ENCODE data around the gene RHCE. TPM values are rescaled to one million over a fixed set of nuclear protein-coding genes. Genes with fewer than 3 reads are reported as not detected.

Gene RHCE
- total RNA-seq, 2 experiments from 2014 or later, result 0.63 TPM; not detected in 1

DNA sequence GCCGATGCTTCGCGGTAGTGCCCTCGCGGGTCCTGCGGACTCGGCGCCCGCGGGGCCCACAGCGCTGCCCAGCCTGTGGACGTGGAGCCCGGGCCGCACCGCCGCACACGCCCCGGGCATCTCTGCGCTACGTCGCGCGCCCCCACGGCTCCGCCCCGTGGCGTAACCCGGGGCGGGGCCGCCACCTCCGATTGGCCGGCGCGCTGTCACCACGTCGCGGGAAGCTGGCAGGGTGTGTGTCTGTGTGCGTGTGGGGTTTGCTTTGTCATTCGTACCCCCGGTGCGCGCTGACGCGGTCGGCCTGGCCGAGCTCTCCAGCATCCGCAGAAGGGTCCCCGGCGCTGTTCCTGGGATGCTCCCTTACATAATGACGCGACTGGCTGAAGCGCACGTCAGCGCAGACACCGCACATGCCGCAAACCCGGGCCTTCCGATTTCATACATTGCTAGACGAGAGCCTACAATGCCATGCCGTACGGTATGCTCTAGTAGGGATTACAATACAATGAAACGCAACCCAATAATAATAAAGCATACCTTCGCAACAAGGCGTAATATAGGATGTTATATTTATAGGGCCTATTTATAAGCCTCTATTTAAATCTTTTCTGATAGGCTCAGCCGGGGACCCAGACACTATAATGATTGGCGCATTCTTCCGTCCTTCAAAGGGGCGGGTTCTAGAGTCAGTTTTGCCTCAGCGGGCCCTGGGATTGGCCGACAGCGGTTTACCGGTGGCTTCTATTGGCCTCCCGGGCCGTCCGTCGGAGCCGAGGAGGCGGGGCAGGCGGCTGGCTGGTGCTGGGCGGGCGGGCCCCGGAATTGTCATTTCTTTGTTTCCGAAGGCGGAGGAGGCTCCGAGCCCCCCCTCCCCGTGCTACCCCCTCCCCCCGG, 9.7 kb upstream of the RHCE start, which contains the start of gene MACO1:
Gene MACO1, plus strand, starts transcription at position 825 of the 894 bp plus-strand sequence. CDS start 202 bp downstream, outside the sequence.
- Histone ChIP-seq H3K27ac (ENCODE audit: low read depth, low read length, poor library complexity, severe bottlenecking) (peak within 1 kb of the TSS; percentile 57), H3K4me2 (ENCODE audit: low read length) (peak within 1 kb of the TSS; percentile 95), H3K9me3 (ENCODE audit: low read length) (no peaks in the 10 kb centered on the region), H3K4me1 (ENCODE audit: insufficient read depth, low read length, poor library complexity, severe bottlenecking) (peaks cover 40% of the 10 kb centered on the region), H3K36me3 (ENCODE audit: insufficient read depth, low read length) (no peaks in the 10 kb centered on the region; the same call in 1 of the 2 replicates), H3K9me2 (ENCODE audit: insufficient read depth, low read length) (no peaks in the 10 kb centered on the region), H2AFZ (ENCODE audit: low read length) (peak within 1 kb of the TSS; percentile 98), H3K4me3 (ENCODE audit: low read depth, low read length, poor library complexity, severe bottlenecking) (peak within 1 kb of the TSS; percentile 94), H4K20me1 (ENCODE audit: insufficient read depth, low read length) (peaks cover 20% of the 10 kb centered on the region), H3K79me2 (ENCODE audit: insufficient read depth, low read depth, low read length) (peaks cover 40% of the 10 kb centered on the region; the same call in 1 of the 2 replicates)
- no TSS peak for BruUV-seq (replicated peaks)
- DNase-seq (ENCODE audit: low spot score), result peak; percentile 97
- ChIA-PET CTCF (ENCODE audit: unreplicated experiment) (interaction anchor here (0.9 kb wide), 1 partner anchor 136 kb away, joined by 4 read pairs; no protein-coding TSS in a partner anchor), POLR2A (interaction anchor here (1.5 kb wide), 1 partner anchor 19 kb away, joined by 4 read pairs; no protein-coding TSS in a partner anchor)
- TF ChIP-seq, protein P1, sequence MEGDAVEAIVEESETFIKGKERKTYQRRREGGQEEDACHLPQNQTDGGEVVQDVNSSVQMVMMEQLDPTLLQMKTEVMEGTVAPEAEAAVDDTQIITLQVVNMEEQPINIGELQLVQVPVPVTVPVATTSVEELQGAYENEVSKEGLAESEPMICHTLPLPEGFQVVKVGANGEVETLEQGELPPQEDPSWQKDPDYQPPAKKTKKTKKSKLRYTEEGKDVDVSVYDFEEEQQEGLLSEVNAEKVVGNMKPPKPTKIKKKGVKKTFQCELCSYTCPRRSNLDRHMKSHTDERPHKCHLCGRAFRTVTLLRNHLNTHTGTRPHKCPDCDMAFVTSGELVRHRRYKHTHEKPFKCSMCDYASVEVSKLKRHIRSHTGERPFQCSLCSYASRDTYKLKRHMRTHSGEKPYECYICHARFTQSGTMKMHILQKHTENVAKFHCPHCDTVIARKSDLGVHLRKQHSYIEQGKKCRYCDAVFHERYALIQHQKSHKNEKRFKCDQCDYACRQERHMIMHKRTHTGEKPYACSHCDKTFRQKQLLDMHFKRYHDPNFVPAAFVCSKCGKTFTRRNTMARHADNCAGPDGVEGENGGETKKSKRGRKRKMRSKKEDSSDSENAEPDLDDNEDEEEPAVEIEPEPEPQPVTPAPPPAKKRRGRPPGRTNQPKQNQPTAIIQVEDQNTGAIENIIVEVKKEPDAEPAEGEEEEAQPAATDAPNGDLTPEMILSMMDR (conservative IDR thresholded peaks at IDR 0.05; ENCODE audit: low read length), result no peak
- no peak for TF ChIP-seq EZH2phosphoT487 (IDR thresholded peaks at IDR 0.05; ENCODE audit: borderline replicate concordance, low read depth, low read length)
- intact Hi-C loops (cut with micrococcal nuclease; ENCODE audit: unreplicated experiment), result loop anchor here (10.0 kb wide), 1 partner anchor 686 kb away; the partner anchor contains the start of gene CLIC4

DNA sequence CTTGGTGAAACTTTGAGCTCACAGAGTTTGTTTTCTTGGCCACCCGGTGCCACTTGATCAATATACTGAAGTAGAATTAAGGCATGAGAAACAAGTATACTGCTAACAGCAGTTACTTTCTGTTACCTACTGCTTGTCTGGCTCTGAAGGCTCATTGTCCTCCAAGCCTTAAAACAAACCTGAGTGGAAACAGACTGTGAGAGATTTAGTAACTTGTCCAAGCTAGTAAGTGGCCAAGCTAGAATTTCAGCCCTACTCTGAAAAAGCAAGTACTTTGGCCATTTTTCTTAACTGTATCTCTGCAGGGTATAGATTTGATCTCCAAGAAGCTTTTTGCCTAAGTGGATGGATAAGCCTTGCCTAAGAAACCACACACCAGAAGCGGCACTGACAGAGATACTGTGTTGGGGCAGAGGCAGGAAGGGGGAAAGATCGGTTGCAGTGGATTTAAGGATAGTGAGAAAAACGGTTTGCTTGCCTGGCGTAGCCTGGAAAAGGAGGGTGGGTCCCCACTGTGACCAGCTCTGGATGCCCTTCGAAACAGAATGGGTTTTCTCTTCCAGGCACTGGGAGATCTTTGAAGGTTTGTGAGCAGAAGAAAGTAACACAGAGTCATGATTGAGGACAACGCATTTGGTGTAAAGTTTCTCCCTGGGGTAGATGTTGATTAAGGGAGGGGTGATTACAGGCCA, 8.0 kb upstream of the RHCE start:
- peaks cover 16% of the 10 kb centered on the region for H4K20me1 ChIP-seq (ENCODE audit: insufficient read depth, low read length)
- H3K36me3 ChIP-seq (ENCODE audit: insufficient read depth, low read length), result no peaks in the 10 kb centered on the region; the same call in 1 of the 2 replicates
- no peak overlapping the region for H3K4me3 ChIP-seq (ENCODE audit: low read depth, low read length, poor library complexity, severe bottlenecking)
- H3K79me2 ChIP-seq (ENCODE audit: insufficient read depth, low read depth, low read length), result peaks cover 23% of the 10 kb centered on the region; the same call in 1 of the 2 replicates
- ChIA-PET CTCF (ENCODE audit: unreplicated experiment) (interaction anchor here (0.9 kb wide), 1 partner anchor 9 kb away, joined by 4 read pairs; no protein-coding TSS in a partner anchor), POLR2A (interaction anchor here (0.6 to 1.0 kb wide), 4 partner anchors 26 to 1930 kb away, joined by 3 to 6 read pairs (median 4); no protein-coding TSS in a partner anchor)
- H3K4me1 ChIP-seq (ENCODE audit: insufficient read depth, low read length, poor library complexity, severe bottlenecking), result peaks cover 23% of the 10 kb centered on the region
- intact Hi-C loops (cut with micrococcal nuclease; ENCODE audit: unreplicated experiment), result no loop called here
- no peaks in the 10 kb centered on the region for H3K9me3 ChIP-seq (ENCODE audit: low read length)
- DNase-seq (ENCODE audit: low spot score), result no peak
- TF ChIP-seq, protein P1 (conservative IDR thresholded peaks at IDR 0.05; ENCODE audit: low read length), result no peak
- no peak for TF ChIP-seq EZH2phosphoT487 (IDR thresholded peaks at IDR 0.05; ENCODE audit: borderline replicate concordance, low read depth, low read length)
- no TSS peak for BruUV-seq (replicated peaks)
- no peak overlapping the region for H3K27ac ChIP-seq (ENCODE audit: low read depth, low read length, poor library complexity, severe bottlenecking)
- H2AFZ ChIP-seq (ENCODE audit: low read length), result no peak overlapping the region
- H3K4me2 ChIP-seq (ENCODE audit: low read length), result 0 out of 2 replicates have a peak overlapping the region, but pooled peaks have one; percentile 95
- no peaks in the 10 kb centered on the region for H3K9me2 ChIP-seq (ENCODE audit: insufficient read depth, low read length)
